ENCODE results near the gene PPP1R13B. TPM values are rescaled to one million over a fixed set of nuclear protein-coding genes. Genes with fewer than 3 reads are reported as not detected.

The PPP1R13B gene
- total RNA-seq, 1 donor from 2014 or later, result 63.9 TPM

- Mint-ChIP-seq H3K4me3 (ENCODE audit: unreplicated experiment) (peak overlapping the region; percentile 56), H3K27me3 (ENCODE audit: unreplicated experiment) (peaks cover 42% of the 10 kb centered on the region), H3K9me3 (ENCODE audit: unreplicated experiment) (no peaks in the 10 kb centered on the region), H3K27ac (ENCODE audit: unreplicated experiment) (peak overlapping the region; percentile 76), H3K36me3 (ENCODE audit: low read depth, unreplicated experiment) (peaks cover 32% of the 10 kb centered on the region), H3K4me1 (ENCODE audit: unreplicated experiment) (peaks cover 27% of the 10 kb centered on the region)
- no peak for TF ChIP-seq CTCF (IDR thresholded peaks at IDR 0.05; ENCODE audit: unreplicated experiment)
- no peak for DNase-seq (ENCODE audit: low spot score)
Measured at GRCh38 chr14:103703433-103704385, 143.7 kb downstream of the PPP1R13B start.

- peak overlapping the region; percentile 71 for H3K27ac Mint-ChIP-seq (ENCODE audit: unreplicated experiment)
- peaks cover 28% of the 10 kb centered on the region for H3K36me3 Mint-ChIP-seq (ENCODE audit: low read depth, unreplicated experiment)
- H3K9me3 Mint-ChIP-seq (ENCODE audit: unreplicated experiment), result no peaks in the 10 kb centered on the region
- H3K27me3 Mint-ChIP-seq (ENCODE audit: unreplicated experiment), result peaks cover 39% of the 10 kb centered on the region
- DNase-seq (ENCODE audit: low spot score), result no peak
- peak overlapping the region; percentile 56 for H3K4me3 Mint-ChIP-seq (ENCODE audit: unreplicated experiment)
- TF ChIP-seq CTCF (IDR thresholded peaks at IDR 0.05; ENCODE audit: unreplicated experiment), result no peak
- H3K4me1 Mint-ChIP-seq (ENCODE audit: unreplicated experiment), result peaks cover 26% of the 10 kb centered on the region
Measured at GRCh38 chr14:103702497-103703432, 144.6 kb downstream of the PPP1R13B start.

DNA sequence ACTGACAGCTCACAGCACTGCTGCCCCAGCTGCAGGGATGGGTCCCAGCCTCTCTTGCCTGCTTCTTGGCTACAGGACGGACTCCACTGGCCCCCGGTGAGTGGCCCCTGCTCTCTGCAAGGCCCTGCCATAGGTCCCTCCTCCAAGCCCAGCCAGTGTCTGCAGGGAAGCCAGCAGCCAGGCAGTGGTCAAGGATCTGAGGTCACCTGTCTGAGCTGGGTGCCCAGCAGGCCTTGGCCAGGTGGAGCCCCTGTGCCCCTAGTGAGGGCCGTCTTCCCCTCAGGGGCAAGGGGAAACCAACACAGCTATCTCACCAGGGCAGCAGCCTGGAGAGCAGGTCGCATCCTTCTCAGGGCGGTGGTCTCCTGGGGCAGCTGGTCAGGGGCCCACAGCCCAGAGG, 145.3 kb downstream of the PPP1R13B start:
- TF ChIP-seq CTCF (IDR thresholded peaks at IDR 0.05; ENCODE audit: unreplicated experiment), result no peak
- Mint-ChIP-seq H3K27me3 (ENCODE audit: unreplicated experiment) (peaks cover 39% of the 10 kb centered on the region), H3K4me1 (ENCODE audit: unreplicated experiment) (peaks cover 29% of the 10 kb centered on the region), H3K27ac (ENCODE audit: unreplicated experiment) (no peak overlapping the region), H3K9me3 (ENCODE audit: unreplicated experiment) (no peaks in the 10 kb centered on the region), H3K36me3 (ENCODE audit: low read depth, unreplicated experiment) (peaks cover 28% of the 10 kb centered on the region), H3K4me3 (ENCODE audit: unreplicated experiment) (no peak overlapping the region)
- DNase-seq (ENCODE audit: low spot score), result no peak

DNA sequence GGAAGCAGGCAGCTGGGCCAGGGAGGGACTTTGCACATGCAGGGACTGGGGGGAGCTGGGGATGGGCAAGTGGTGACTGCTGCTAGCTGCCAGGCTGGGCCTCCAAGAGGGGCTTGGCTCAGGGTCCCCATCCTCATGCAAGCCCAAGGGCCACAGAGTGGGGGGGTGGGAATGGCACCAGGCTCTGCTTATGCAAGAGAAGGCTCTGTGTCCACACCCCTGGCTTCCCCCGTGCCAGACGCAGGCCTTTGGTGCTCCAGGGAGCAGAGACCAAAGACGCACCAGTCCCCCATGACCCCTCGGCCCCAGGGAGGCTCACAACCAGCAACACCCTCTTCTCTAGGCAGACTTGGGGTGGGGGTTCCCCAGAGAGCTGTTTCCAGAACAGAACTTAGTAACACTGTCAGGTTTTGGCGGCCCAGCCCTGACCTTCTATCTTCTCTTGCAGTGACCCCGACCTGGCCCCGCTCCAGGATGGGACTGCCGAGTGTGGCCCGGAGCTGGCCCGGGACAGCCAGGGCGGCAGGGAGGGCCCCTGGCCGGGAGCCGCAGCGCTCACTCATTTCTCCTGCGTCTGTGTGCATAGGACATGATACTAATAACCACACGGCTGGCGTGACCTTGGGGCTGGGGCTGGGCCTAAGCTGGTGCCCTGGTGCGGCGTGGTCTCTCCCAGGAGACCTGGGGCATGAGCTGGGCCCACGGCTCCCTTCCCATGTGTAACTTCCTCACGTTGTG, 146.5 kb downstream of the PPP1R13B start:
- Mint-ChIP-seq H3K9me3 (ENCODE audit: unreplicated experiment) (no peaks in the 10 kb centered on the region), H3K27me3 (ENCODE audit: unreplicated experiment) (peaks cover 38% of the 10 kb centered on the region), H3K27ac (ENCODE audit: unreplicated experiment) (no peak overlapping the region), H3K4me3 (ENCODE audit: unreplicated experiment) (no peak overlapping the region), H3K4me1 (ENCODE audit: unreplicated experiment) (peaks cover 40% of the 10 kb centered on the region), H3K36me3 (ENCODE audit: low read depth, unreplicated experiment) (peaks cover 28% of the 10 kb centered on the region)
- no peak for TF ChIP-seq CTCF (IDR thresholded peaks at IDR 0.05; ENCODE audit: unreplicated experiment)
- DNase-seq (ENCODE audit: low spot score), result no peak

Measured in endothelial cell (in vitro differentiated cells).